SK-N-SH (cell line): ENCODE results near the gene OCA2. TPM values are rescaled to one million over a fixed set of nuclear protein-coding genes. Genes with fewer than 3 reads are reported as not detected.

Source experiments
- CTCF ChIA-PET: fragments of 300-600, 350-600 bp; formaldehyde crosslinking; extraction: SDS; loops from one replicate; lab custom pipeline; 2021; lab: Yijun Ruan, JAX
- POLR2A ChIA-PET: fragments of 350-600 bp; sonication (Branson Sonifier 250); formaldehyde crosslinking; extraction: SDS; loops from one replicate; lab custom pipeline; 2020; ENCODE audit warnings: antibody characterized with exemption, inconsistent platforms; lab: Yijun Ruan, JAX
- DNase-seq: peaks from one replicate; pipeline ENCODE4 v3.0.0; 2012
- H2AFZ ChIP-seq: fragments of 200-600 bp; sonication (generic); 2 replicates; pipeline ENCODE4 v1.8.1; 2016; ENCODE audit warnings: antibody characterized with exemption, mild to moderate bottlenecking, low read depth
- H3F3A ChIP-seq: fragments of 200-600 bp; sonication (generic); replicated peaks from 2 replicates; pipeline ENCODE3; 2016; ENCODE audit warnings: antibody characterized with exemption, mild to moderate bottlenecking; ENCODE audit not compliant: insufficient read depth
- H3K27ac ChIP-seq, 2 experiments: fragments of 200-500 bp in 1 of 2; fragments of 200-600 bp in 1 of 2; sonication (Bioruptor generic) in 1 of 2; sonication (generic), shearing (Covaris generic) in 1 of 2; 2 replicates each; pipeline versions ENCODE4 v1.5.1 to v1.6.1; 2014 to 2016; ENCODE audit warnings: low read depth in 2 of 2, inconsistent platforms in 1 of 2, low read length in 1 of 2, mild to moderate bottlenecking in 1 of 2, mixed read lengths in 1 of 2
- H3K27me3 ChIP-seq: fragments of 200-600 bp; sonication (generic), shearing (Covaris generic); 2 replicates; pipeline ENCODE4 v1.6.1; 2016; ENCODE audit warnings: mixed run types; ENCODE audit not compliant: insufficient read depth
- H3K36me3 ChIP-seq, 2 experiments: fragments of 200-500 bp in 1 of 2; fragments of 200-600 bp in 1 of 2; sonication (Bioruptor generic) in 1 of 2; sonication (generic) in 1 of 2; replicated peaks in 1 of 2; 2 replicates each; pipeline versions ENCODE3 to v1.5.1; 2014 to 2016; ENCODE audit warnings: low read length in 1 of 2, mild to moderate bottlenecking in 1 of 2; ENCODE audit not compliant: insufficient read depth in 2 of 2, control insufficient read depth in 1 of 2
- H3K4me1 ChIP-seq, 2 experiments: fragments of 200-500 bp in 1 of 2; fragments of 200-600 bp in 1 of 2; sonication (Bioruptor generic) in 1 of 2; sonication (generic), shearing (Covaris generic) in 1 of 2; 2 replicates each; pipeline versions ENCODE4 v1.5.1 to v1.6.1; 2014 to 2016; ENCODE audit warnings: low read depth in 1 of 2, low read length in 1 of 2, mixed run types in 1 of 2; ENCODE audit not compliant: insufficient read depth in 2 of 2, control insufficient read depth in 1 of 2
- H3K4me2 ChIP-seq: fragments of 200-600 bp; sonication (generic), shearing (Covaris generic); 2 replicates; pipeline ENCODE4 v1.6.1; 2017; ENCODE audit warnings: mixed run types
- H3K4me3 ChIP-seq, 2 experiments: fragments of 200-500 bp in 1 of 2; fragments of 200-600 bp in 1 of 2; sonication (Bioruptor generic) in 1 of 2; sonication (generic), shearing (Covaris generic) in 1 of 2; 2 replicates each; pipeline versions ENCODE4 v1.5.1 to v1.8.1; 2014 to 2016; ENCODE audit warnings: low read depth in 2 of 2, inconsistent platforms in 1 of 2, low read length in 1 of 2, mild to moderate bottlenecking in 1 of 2, mixed read lengths in 1 of 2, moderate library complexity in 1 of 2
- H3K79me2 ChIP-seq: fragments of 200-600 bp; sonication (generic); 2 replicates; pipeline ENCODE4 v1.8.1; 2017; ENCODE audit warnings: mild to moderate bottlenecking; ENCODE audit not compliant: insufficient read depth
- H3K9ac ChIP-seq: fragments of 200-600 bp; sonication (generic); 2 replicates; pipeline ENCODE4 v1.6.1; 2017; ENCODE audit warnings: mixed run types
- H3K9me2 ChIP-seq: fragments of 200-600 bp; sonication (generic); 2 replicates; pipeline ENCODE4 v1.6.1; 2017; ENCODE audit warnings: mixed run types
- H3K9me3 ChIP-seq: fragments of 200-600 bp; sonication (generic); 2 replicates; pipeline ENCODE4 v1.6.1; 2017; ENCODE audit warnings: mixed run types, mild to moderate bottlenecking, moderate library complexity
- H4K20me1 ChIP-seq: fragments of 200-600 bp; sonication (generic); 2 replicates; pipeline ENCODE4 v1.6.1; 2017; ENCODE audit warnings: mild to moderate bottlenecking, mixed run types; ENCODE audit not compliant: insufficient read depth
- EP300 ChIP-seq, 2 experiments: IDR thresholded peaks; 2 replicates each; pipeline versions ENCODE4 v1.4.0 to v1.6.1; 2012; ENCODE audit warnings: borderline replicate concordance in 1 of 2, low read depth in 1 of 2, low read length in 1 of 2
- EZH2phosphoT487 ChIP-seq: fragments of 200-600 bp; sonication (generic); IDR thresholded peaks from 2 replicates; pipeline ENCODE4 v1.6.1; 2017; ENCODE audit warnings: low read depth, mixed run types, mild to moderate bottlenecking, antibody characterized with exemption, moderate library complexity, borderline replicate concordance
- FOSL2 ChIP-seq: IDR thresholded peaks from 2 replicates; pipeline ENCODE4 v1.4.0; 2012; ENCODE audit warnings: low read depth, mild to moderate bottlenecking, moderate library complexity, borderline replicate concordance
- GABPA ChIP-seq: IDR thresholded peaks from 2 replicates; pipeline ENCODE4 v1.4.0; 2012; ENCODE audit warnings: low read depth, mild to moderate bottlenecking
- IRF3 ChIP-seq: fragments of 150-350 bp; IDR thresholded peaks from 2 replicates; pipeline ENCODE4 v1.6.1; 2016; ENCODE audit warnings: mild to moderate bottlenecking, low read depth, low read length
- MXI1 ChIP-seq: IDR thresholded peaks from 2 replicates; pipeline ENCODE4 v1.6.1; 2012; ENCODE audit warnings: mild to moderate bottlenecking, low read depth, low read length, improper control_type of control experiment
- REST ChIP-seq: IDR thresholded peaks from 2 replicates; pipeline ENCODE4 v1.6.1; 2012; ENCODE audit warnings: mild to moderate bottlenecking, low read depth, low read length, moderate library complexity
- TEAD4 ChIP-seq: IDR thresholded peaks from 2 replicates; pipeline ENCODE4 v1.4.0; 2012; ENCODE audit warnings: mild to moderate bottlenecking, borderline replicate concordance; ENCODE audit not compliant: insufficient read depth
- USF1 ChIP-seq: IDR thresholded peaks from 2 replicates; pipeline ENCODE4 v1.4.0; 2012; ENCODE audit warnings: low read depth, borderline replicate concordance
- ZBTB33 ChIP-seq: IDR thresholded peaks from 2 replicates; pipeline ENCODE4 v1.4.0; 2012; ENCODE audit warnings: low read depth, borderline replicate concordance
- WGBS: methylation state at CpG from one replicate; pipeline ENCODE4 v1.1.6; 2017; ENCODE audit warnings: low lambda C conversion rate; 5-methylcytosine and 5-hydroxymethylcytosine counted together
- polyA plus RNA-seq, 3 experiments: library from polyadenylated mRNA; depleted of rRNA; stranded (reverse); fragments of >200 nt; gene quantifications; 2 replicates each; pipeline ENCODE4 v1.2.3, GENCODE V29; 2012
- TF ChIP-seq, protein P1 (sequence below): fragments of 150-350 bp; IDR thresholded peaks from 2 replicates; pipeline ENCODE4 v1.6.1; 2017; ENCODE audit warnings: antibody characterized with exemption, low read length, low read depth, borderline replicate concordance

OCA2 gene
- polyA plus RNA-seq, 1 of the 3 experiments (the other 2 are of a cell fraction) = 0.16 TPM

DNA sequence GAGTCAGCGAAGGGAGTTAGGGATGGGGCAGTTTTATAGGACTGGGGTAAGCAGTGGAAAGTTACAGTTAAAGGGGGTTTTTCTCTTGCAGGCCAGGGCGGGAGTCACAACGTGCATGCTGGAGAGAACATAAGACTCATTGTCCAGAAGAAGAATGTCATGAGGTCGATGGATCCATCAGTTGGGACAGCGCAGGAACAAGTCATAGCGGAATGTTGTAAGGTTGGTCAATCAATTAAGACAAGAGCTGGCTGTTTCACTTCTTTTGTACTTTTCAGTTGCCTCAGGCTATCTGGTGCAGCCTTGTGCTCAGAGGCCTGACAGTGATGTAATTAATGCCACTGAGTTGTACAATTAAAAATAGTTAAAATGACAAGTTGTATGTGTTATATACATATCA lies 165.6 kb downstream of the OCA2 start:
- Histone ChIP-seq H3K9ac (no peak overlapping the region), H3K79me2 (no peaks in the 10 kb centered on the region), H3K4me3 (no peak overlapping the region), H3K9me3 (no peaks in the 10 kb centered on the region), H3K4me1 (peaks cover 0 to 9% of the 10 kb centered on the region in 2 experiments; a peak in 1 of 4 replicates), H3K36me3 (no peaks in the 10 kb centered on the region), H3F3A (no peaks in the 10 kb centered on the region), H3K27ac (no peak overlapping the region), H4K20me1 (no peaks in the 10 kb centered on the region), H3K9me2 (peaks cover 2% of the 10 kb centered on the region; the same call in 1 of the 2 replicates), H2AFZ (no peak overlapping the region), H3K27me3 (no peaks in the 10 kb centered on the region), H3K4me2 (no peak overlapping the region)
- no peak for TF ChIP-seq FOSL2
- no peak for TF ChIP-seq REST
- no peak for TF ChIP-seq ZBTB33
- no peak for TF ChIP-seq TEAD4
- ChIA-PET POLR2A (no interaction called here), CTCF (no interaction called here)
- WGBS = 43% methylated on average over 6 of the region's 6 CpGs
- no peak for DNase-seq

- peaks cover 2% of the 10 kb centered on the region; the same call in 1 of the 2 replicates for H3K9me2 ChIP-seq
- H3K9ac ChIP-seq = no peak overlapping the region
- no peaks in the 10 kb centered on the region for H4K20me1 ChIP-seq
- no peak overlapping the region for H2AFZ ChIP-seq
- H3K36me3 ChIP-seq = no peaks in the 10 kb centered on the region
- H3K4me3 ChIP-seq = no peak overlapping the region
- H3K27ac ChIP-seq = no peak overlapping the region
- no peak overlapping the region for H3K4me2 ChIP-seq
- peaks cover 0 to 9% of the 10 kb centered on the region in 2 experiments; a peak in 1 of 4 replicates for H3K4me1 ChIP-seq
- 40% methylated on average over 3 of the region's 3 CpGs for WGBS
- H3F3A ChIP-seq = no peaks in the 10 kb centered on the region
- H3K27me3 ChIP-seq = no peaks in the 10 kb centered on the region
- DNase-seq = no peak
- ChIA-PET CTCF (no interaction called here), POLR2A (no interaction called here)
- TF ChIP-seq, protein P1, sequence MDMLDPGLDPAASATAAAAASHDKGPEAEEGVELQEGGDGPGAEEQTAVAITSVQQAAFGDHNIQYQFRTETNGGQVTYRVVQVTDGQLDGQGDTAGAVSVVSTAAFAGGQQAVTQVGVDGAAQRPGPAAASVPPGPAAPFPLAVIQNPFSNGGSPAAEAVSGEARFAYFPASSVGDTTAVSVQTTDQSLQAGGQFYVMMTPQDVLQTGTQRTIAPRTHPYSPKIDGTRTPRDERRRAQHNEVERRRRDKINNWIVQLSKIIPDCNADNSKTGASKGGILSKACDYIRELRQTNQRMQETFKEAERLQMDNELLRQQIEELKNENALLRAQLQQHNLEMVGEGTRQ = no peak
- no peak for TF ChIP-seq USF1
- TF ChIP-seq GABPA = no peak
- TF ChIP-seq EZH2phosphoT487 = no peak
- no peak for TF ChIP-seq FOSL2
- no peak for TF ChIP-seq IRF3
- TF ChIP-seq MXI1 = no peak
- no peak for TF ChIP-seq EP300 (IDR thresholded peaks at IDR 0.05; ENCODE audit: borderline replicate concordance in 1 of 2, low read depth in 1 of 2, low read length in 1 of 2)
- no peaks in the 10 kb centered on the region for H3K79me2 ChIP-seq
- no peaks in the 10 kb centered on the region for H3K9me3 ChIP-seq
Measured at GRCh38 chr15:27932600-27932999, 166.5 kb downstream of the OCA2 start.
